A549 treated with CORT108297 at 1 μM for 4 hours (cell line): Measurements from ENCODE around the gene DTX4. TPM values are rescaled to one million over a fixed set of nuclear protein-coding genes. Genes with fewer than 3 reads are reported as not detected.

ENCODE experiments used
- total RNA-seq: library from RNA; stranded (reverse); fragments of 200-300 nt; extraction: Qiagen RNA extraction; gene quantifications from 5 replicates; pipeline ENCODE4 v1.2.3, GENCODE V29; 2022

DTX4 gene
- 4.1 to 5.6 TPM (median 4.8 TPM) in 5 replicates for total RNA-seq

DNA sequence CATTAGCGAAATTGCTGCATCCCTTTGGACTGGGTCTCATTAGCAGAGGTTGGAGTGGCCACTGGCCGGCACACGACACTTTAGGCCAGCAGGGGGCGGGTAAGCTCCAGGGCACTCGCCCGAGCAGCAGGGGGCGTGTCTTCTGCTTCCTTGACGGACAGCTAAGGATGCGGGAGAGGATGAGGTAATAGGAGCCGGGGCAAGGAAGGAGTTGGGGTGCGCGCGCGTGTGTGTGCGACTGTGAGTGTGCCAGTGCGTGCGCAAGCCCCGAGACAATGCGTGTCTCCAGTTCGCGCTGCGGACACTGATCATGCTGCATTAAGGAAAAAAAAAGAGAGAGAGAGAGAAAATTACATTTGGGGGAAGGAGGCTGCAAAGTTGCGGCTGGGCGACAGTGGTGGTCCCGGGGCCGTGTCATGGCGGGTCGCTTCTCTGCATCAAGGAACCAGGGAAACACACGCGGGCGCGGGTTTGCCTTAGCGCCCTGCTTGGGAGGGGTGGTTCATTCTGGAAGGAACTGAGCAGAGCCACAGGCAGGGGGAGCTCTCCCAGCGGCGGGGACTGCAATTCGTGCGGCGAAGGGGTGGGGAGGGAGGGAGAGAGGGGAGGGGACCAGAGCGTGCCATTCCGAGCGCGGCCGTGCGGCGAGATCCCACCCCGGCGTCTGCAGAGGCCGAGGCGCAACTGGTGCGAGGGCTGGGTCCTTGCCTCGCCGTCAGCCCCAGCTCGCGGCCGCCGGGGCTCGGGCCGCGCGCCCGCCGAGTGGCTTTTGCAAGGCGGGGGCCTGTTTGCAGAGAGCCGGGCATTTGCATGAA is at the start of gene DTX4:
Gene DTX4 (plus strand): TSS at position 625 of the 815 bp plus-strand sequence. CDS start 464 bp downstream, outside the sequence.

DNA sequence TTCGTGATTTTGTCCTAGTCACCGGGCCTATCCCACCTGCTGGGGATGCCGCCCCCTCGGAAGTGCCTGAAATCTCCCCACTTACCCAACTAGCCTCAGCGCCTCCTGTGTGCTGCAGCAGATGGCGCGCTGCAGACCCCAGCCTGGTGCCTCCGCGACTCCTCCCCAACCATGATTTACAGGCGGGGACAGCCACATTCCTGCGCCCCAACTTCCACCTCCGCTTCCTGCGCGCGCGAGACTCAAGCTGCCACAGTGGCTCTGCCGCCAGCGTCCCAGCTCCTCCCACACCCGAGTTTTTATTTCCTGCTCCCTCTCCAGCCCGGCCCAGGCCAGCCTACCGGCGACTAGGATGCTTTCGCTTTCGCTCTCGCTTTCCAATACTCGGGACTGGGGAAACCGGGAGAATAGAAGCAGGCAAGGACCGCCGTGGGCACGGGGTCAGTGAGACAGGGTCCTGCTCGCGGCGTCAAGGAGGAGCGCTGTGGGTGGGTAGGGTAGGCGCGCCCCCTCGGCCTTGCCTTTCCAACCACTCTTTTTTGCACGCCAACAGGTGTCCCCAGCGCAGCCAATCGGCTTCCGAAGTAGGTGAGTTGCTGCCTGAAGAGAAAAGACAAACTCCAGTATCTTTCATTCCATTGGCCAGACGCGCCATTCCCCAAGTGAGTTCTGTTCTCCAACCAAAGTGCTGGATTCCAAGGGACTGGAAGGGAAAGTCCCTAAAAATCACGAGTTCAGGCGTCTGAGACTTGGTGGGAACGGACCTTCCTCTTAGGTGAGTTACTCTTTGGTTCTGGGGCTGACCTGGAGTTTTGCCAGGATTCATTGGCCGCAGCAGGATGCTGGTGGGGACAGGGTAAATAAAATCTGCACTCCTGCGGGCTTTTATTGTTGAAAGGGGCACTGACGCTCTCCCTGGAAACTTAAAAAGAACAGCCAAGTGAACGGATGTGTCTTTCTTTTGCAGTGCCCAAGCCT is 29.1 kb upstream of the DTX4 start, which contains the start of gene FAM111A:
Gene FAM111A (plus strand): TSS at position 327 of the 978 bp plus-strand sequence. CDS start 6,017 bp downstream, outside the sequence.

DNA sequence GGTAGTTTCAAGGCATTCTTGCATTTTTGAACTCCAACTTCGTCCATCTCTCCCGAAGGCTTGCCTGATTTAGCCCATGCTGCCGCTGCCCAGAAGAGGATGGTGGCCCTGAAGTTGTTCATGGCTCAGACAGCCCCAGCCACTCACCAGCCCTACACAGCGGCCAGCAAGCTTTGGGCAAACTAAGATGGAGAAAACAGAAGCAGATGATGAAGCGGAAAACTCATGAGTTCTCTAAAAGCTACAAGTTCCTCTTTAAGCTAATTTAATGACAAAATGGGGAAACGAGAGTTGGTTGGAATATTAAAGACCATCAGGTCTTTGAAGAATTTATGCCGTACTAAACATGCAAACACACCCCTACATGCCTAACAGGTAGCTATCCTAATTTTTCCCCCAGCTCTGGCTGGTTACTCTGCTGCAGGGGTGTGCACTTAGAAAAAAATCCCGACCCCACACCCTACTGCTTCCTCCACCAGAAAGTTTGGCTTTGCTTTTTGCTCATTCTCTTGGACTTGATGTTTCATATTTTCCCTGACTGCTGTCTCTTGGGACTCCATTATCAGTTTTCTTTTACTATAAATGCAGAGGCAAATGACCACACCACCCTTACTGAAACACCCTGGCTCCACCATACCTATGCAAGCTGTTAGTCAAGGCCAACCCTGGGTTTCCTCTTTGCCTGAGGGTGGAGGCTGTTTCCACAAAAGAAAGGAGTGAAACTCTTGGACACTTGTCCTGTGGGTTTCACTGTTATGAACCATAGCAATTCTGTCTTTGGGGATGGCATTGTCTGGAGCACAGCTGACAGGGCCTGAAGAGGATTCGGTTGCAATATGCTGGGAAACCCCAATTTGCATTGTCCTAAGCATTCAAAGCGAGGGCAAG is 41.1 kb downstream of the DTX4 start, which contains the start of gene MPEG1:
Gene MPEG1 (minus strand): TSS at position 184 of the 888 bp plus-strand sequence. CDS start 62 bp downstream, at position 122.

Other genes with a start within 250 kb of the DTX4 start
- 0.15 TPM in 1 of 5 replicates, not detected in the others for gene GLYATL1, start 232.6 kb upstream of the DTX4 start, total RNA-seq
- not detected in 5 replicates for gene GLYATL1B, start 85.8 kb upstream of the DTX4 start, total RNA-seq
- gene FAM111B, start 64.9 kb upstream of the DTX4 start, total RNA-seq: 7.1 to 8.6 TPM (median 7.3 TPM) in 5 replicates
- gene FAM111A, start 29.3 kb upstream of the DTX4 start, total RNA-seq: 8.3 to 11.2 TPM (median 9.3 TPM) in 5 replicates
- gene MPEG1, start 40.8 kb downstream of the DTX4 start, total RNA-seq: not detected in 5 replicates
- not detected in 5 replicates for gene OR5AN1, start 186.8 kb downstream of the DTX4 start, total RNA-seq